Right ventricle myocardium superior (tissue), 1 donor: Measurements from ENCODE around the gene BIRC2. TPM values are rescaled to one million over a fixed set of nuclear protein-coding genes. Genes with fewer than 3 reads are reported as not detected.
A peak's percentile ranks its signal among the peaks of the same experiment; 100 is the strongest.

Source experiments
- ATAC-seq: fragments of 200-7000 bp; cut with Tn5 transposase; one replicate; pipeline ENCODE4 v1.9.1; 2020; ENCODE audit warnings: mild to moderate bottlenecking; ENCODE audit not compliant: poor library complexity
- DNase-seq: peaks from one replicate; pipeline ENCODE4 v3.0.0-alpha.2; 2020
- intact Hi-C: fragments of 100-400 bp; cut with DNase I; formaldehyde crosslinking; loops from one replicate; pipeline ENCODE4 v1.11.2; 2022
- total RNA-seq: library from RNA; stranded (reverse); fragmentation: NEBNext Ultra II Directional; extraction: Animal tissue kit (Norgen Biotek cat#: 25700); gene quantifications from one replicate; pipeline ENCODE4 v1.2.1, GENCODE V29; 2021
- donor health status: DM: no; HTN: yes; CAD: no; lungs with severe emphysema.

Gene BIRC2
- total RNA-seq, 1 donor from 2014 or later, result 30.4 TPM

GRCh38 chr11:102391549-102392237, 44.7 kb downstream of the BIRC2 start:
- intact Hi-C loops, result loop anchor here (5.0 kb wide), 1 partner anchor 106 kb away; no protein-coding TSS in a partner anchor
- no peak for DNase-seq
- ATAC-seq, result no peak

- DNase-seq (no peak), ATAC-seq (no peak)
- intact Hi-C loops, result loop anchor here (5.0 kb wide), 1 partner anchor 104 kb away; no protein-coding TSS in a partner anchor
Observed at GRCh38 chr11:102393272-102393730, 46.3 kb downstream of the BIRC2 start.

DNA sequence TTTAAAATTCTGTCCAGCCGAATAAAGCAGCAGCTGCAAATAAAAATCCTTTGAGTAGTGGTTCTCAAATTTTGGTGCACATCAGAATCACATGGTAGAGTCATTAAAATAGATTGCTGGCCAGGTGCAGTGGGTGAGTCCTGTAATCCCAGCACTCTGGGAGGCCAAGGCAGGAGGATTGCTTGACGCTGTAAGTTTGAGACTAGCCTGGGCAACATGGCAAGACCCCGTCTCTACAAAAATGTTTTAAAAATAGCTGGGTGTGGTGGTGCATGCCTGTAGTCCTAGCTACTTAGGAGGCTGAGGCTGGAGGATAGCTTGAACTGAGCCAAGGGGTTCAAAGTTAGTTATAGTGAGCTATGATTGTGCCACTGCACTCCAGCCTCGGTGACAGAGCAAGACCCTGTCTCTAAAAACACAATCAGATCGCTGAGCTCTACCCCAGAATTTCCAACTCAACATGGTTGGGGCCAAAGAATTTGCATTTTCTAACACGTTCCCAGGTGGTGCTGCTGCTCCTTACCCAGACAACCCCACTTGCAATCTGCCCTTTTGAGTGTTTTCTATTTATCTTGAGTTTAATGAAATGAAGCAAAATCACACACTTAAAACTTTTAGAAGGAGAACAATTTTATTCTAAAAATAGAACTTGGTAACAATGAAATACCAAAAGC, 48.8 kb downstream of the BIRC2 start:
- intact Hi-C loops, result no loop called here
- DNase-seq, result no peak
- ATAC-seq, result no peak

- intact Hi-C loops, result no loop called here
- ATAC-seq, result peak; percentile 66
- DNase-seq, result no peak
Observed at GRCh38 chr11:102396708-102397563, 49.9 kb downstream of the BIRC2 start.

- intact Hi-C loops, result no loop called here
- DNase-seq (no peak), ATAC-seq (no peak)
Observed at GRCh38 chr11:102398297-102398696, 51.3 kb downstream of the BIRC2 start.

DNA sequence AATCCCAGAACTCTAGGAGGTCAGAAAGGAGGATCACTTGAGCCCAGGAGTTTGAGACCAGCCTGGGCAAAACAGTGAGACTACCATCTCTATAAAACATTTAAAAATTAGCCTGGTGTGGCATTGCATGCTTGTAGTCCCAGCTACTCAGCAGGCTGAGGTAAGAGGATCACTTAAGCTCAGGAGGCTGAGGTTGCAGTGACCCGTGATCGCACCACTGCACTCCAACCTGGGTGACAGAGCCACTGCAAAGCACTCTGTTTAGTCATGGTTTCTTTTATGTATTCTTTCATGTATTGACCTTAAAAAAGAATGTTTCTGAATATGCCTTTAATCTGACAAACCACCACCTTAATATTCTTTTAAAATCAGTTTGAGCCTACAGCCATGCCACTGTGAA, 52.2 kb downstream of the BIRC2 start:
- ATAC-seq (no peak), DNase-seq (no peak)
- intact Hi-C loops, result no loop called here

DNA sequence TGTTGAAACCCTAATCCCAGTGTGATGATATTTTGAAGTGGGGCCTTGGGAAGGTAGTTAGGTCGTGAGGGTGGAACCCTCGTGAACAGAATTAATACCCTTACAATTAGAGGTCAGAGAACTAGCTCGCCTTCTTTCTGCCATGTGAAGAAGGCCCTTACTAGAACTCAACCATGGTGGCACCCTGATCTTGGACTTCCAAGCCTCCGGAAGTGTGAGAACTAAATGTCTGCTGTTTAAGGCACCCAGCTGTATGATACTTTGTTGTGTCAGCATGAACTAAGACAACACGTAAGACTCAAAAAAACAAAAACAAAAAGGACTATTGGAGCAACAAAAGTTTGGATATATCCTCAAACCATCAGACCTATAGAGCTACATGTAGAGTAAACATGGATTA, 53.6 kb downstream of the BIRC2 start:
- DNase-seq, result no peak
- intact Hi-C loops, result no loop called here
- no peak for ATAC-seq

- intact Hi-C loops, result no loop called here
- DNase-seq (no peak), ATAC-seq (no peak)
Observed at GRCh38 chr11:102401905-102402304, 54.9 kb downstream of the BIRC2 start.

- ATAC-seq (no peak), DNase-seq (no peak)
- intact Hi-C loops, result no loop called here
Observed at GRCh38 chr11:102402548-102402947, 55.5 kb downstream of the BIRC2 start.

DNA sequence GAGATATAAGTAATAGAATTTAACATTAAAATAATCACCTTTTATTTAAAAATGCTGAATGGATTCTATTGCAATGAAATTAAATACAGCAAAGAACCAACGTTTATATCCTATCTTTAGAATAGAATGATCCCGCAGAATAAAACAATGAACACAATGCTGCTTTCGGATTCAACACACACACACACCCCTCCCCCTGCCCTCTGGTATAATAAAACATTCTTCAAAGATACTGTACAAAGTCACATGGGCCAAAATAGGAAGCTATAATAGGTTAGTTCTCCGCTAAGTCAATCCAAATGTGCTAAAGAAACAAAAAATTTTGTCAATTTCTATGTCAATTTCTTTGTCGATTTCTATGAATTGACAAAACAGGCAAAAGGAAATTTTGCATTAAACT, 58.5 kb downstream of the BIRC2 start:
- no peak for DNase-seq
- ATAC-seq, result no peak
- intact Hi-C loops, result no loop called here

GRCh38 chr11:102406099-102406498, 59.1 kb downstream of the BIRC2 start:
- ATAC-seq (no peak), DNase-seq (no peak)
- intact Hi-C loops, result no loop called here

- intact Hi-C loops, result no loop called here
- no peak for ATAC-seq
- DNase-seq, result no peak
Observed at GRCh38 chr11:102407901-102408300, 60.9 kb downstream of the BIRC2 start.

DNA sequence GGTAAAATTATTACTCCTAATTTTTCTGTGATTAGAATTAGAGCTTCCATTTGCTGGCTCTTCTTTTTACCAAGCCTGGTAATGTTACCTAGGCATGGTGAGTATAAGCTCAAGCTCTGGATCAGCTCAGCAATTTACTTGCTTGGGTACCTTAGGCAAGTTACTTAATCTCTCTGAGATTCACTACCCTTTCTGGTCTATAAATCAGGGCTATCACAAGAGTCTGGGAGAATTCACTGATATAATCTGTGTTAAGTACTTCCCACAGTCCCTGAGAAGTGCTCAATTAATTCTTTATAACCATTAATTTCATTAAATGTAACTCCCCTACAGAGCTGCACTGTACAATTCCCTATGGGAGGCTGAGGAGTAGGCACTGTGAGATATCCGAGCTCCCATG, 61.3 kb downstream of the BIRC2 start:
- no peak for DNase-seq
- ATAC-seq, result no peak
- intact Hi-C loops, result no loop called here

DNA sequence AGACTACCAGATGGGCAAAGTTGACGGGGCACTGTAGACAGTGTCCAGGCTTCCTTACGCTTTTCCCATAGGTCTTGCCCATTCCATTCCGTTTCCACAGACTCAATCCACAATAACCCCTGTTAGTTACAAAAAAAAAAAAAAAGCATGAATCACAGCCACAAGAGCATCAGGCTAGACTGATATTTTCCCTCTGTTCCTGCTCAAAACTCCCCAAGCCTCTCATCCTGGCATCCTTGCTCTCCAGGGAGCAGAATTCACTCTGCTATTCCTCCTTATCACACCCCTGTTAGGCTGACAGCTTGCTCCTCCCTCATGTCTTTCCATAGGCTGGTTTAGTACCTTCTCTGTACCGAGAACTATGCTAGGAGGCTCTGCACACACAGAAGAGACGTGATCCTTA, 63.4 kb downstream of the BIRC2 start:
- DNase-seq (no peak), ATAC-seq (peak; percentile 48)
- intact Hi-C loops, result no loop called here

GRCh38 chr11:102411142-102411541, 64.1 kb downstream of the BIRC2 start:
- ATAC-seq (no peak), DNase-seq (no peak)
- intact Hi-C loops, result no loop called here

GRCh38 chr11:102413497-102413896, 66.5 kb downstream of the BIRC2 start:
- DNase-seq, result no peak
- no peak for ATAC-seq
- intact Hi-C loops, result no loop called here

- no peak for DNase-seq
- ATAC-seq, result no peak
- intact Hi-C loops, result no loop called here
Observed at GRCh38 chr11:102414559-102414958, 67.5 kb downstream of the BIRC2 start.

- no peak for DNase-seq
- ATAC-seq, result no peak
- intact Hi-C loops, result no loop called here
Observed at GRCh38 chr11:102415304-102415916, 68.4 kb downstream of the BIRC2 start.

- ATAC-seq, result no peak
- intact Hi-C loops, result no loop called here
- DNase-seq, result no peak
Observed at GRCh38 chr11:102416976-102417375, 70.0 kb downstream of the BIRC2 start.
